H1 (cell line): ENCODE measurements around the gene MPP2.

Source experiments
- CEBPB ChIP-seq: IDR thresholded peaks from 2 replicates; pipeline ENCODE4 v1.6.1; 2012; ENCODE audit warnings: low read depth, low read length
- EZH2 ChIP-seq: fragments of 200-600 bp; sonication (generic); IDR thresholded peaks from 2 replicates; pipeline ENCODE4 v1.7.1; 2012; ENCODE audit warnings: low read depth, mild to moderate bottlenecking, moderate library complexity, low read length, inconsistent platforms; ENCODE audit not compliant: severe bottlenecking
- HDAC2 ChIP-seq, 2 experiments: fragments of 300-600 bp in 1 of 2; sonication (generic) in 1 of 2; IDR thresholded peaks; 2 replicates each; pipeline ENCODE4 v1.6.1; 2011 to 2012; ENCODE audit warnings: low read depth in 2 of 2, low read length in 2 of 2, mild to moderate bottlenecking in 2 of 2, moderate library complexity in 2 of 2, borderline replicate concordance in 1 of 2, inconsistent platforms in 1 of 2
- POLR2A ChIP-seq, 2 experiments: IDR thresholded peaks; 1 replicate in 1 of 2; 2 replicates in 1 of 2; pipeline ENCODE4 v1.6.1; 2011; ENCODE audit warnings: low read depth in 2 of 2, low read length in 2 of 2, mild to moderate bottlenecking in 2 of 2; ENCODE audit errors: control extremely low read depth in 1 of 2
- RAD21 ChIP-seq, 2 experiments: IDR thresholded peaks in 1 of 2; conservative IDR thresholded peaks in 1 of 2; 2 replicates each; pipeline ENCODE4 v1.6.1; 2011; ENCODE audit warnings: low read depth in 2 of 2, low read length in 2 of 2, improper control_type of control experiment in 1 of 2, inconsistent platforms in 1 of 2, mild to moderate bottlenecking in 1 of 2, moderate library complexity in 1 of 2
- SAP30 ChIP-seq: fragments of 300-600 bp; sonication (generic); IDR thresholded peaks from 2 replicates; pipeline ENCODE4 v1.7.1; 2012; ENCODE audit warnings: low read length, moderate library complexity, mild to moderate bottlenecking, inconsistent platforms; ENCODE audit not compliant: insufficient read depth, insufficient replicate concordance
- TF ChIP-seq, protein P1 (sequence below), 3 experiments: IDR thresholded peaks; 1 replicate in 2 of 3; 2 replicates in 1 of 3; pipeline versions ENCODE4 v1.5.1 to v1.6.1; 2011; ENCODE audit warnings: low read length in 3 of 3, mild to moderate bottlenecking in 3 of 3, inconsistent platforms in 2 of 3, low read depth in 1 of 3, moderate library complexity in 1 of 3; ENCODE audit not compliant: insufficient read depth in 1 of 3; ENCODE audit errors: control extremely low read depth in 1 of 3
- TF ChIP-seq, protein P2 (sequence below): IDR thresholded peaks from 2 replicates; pipeline ENCODE4 v1.6.1; 2011; ENCODE audit warnings: low read length, improper control_type of control experiment

GRCh38 chr17:43874293-43874692 lies 33.0 kb downstream of the MPP2 start:
- TF ChIP-seq, protein P1, sequence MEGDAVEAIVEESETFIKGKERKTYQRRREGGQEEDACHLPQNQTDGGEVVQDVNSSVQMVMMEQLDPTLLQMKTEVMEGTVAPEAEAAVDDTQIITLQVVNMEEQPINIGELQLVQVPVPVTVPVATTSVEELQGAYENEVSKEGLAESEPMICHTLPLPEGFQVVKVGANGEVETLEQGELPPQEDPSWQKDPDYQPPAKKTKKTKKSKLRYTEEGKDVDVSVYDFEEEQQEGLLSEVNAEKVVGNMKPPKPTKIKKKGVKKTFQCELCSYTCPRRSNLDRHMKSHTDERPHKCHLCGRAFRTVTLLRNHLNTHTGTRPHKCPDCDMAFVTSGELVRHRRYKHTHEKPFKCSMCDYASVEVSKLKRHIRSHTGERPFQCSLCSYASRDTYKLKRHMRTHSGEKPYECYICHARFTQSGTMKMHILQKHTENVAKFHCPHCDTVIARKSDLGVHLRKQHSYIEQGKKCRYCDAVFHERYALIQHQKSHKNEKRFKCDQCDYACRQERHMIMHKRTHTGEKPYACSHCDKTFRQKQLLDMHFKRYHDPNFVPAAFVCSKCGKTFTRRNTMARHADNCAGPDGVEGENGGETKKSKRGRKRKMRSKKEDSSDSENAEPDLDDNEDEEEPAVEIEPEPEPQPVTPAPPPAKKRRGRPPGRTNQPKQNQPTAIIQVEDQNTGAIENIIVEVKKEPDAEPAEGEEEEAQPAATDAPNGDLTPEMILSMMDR (IDR thresholded peaks at IDR 0.05; ENCODE audit: control extremely low read depth in 1 of 3, insufficient read depth in 1 of 3, low read depth in 1 of 3, low read length in 3 of 3), result no peak
- TF ChIP-seq POLR2A (IDR thresholded peaks at IDR 0.05; ENCODE audit: control extremely low read depth in 1 of 2, low read depth in 2 of 2, low read length in 2 of 2) (no peak), EZH2 (no peak), HDAC2 (IDR thresholded peaks at IDR 0.05; ENCODE audit: borderline replicate concordance in 1 of 2, low read depth in 2 of 2, low read length in 2 of 2) (no peak), CEBPB (no peak), SAP30 (no peak), RAD21 (IDR thresholded peaks at IDR 0.05 in 1 of 2, conservative IDR thresholded peaks at IDR 0.05 in 1 of 2; ENCODE audit: low read depth in 2 of 2, low read length in 2 of 2) (no peak)
- TF ChIP-seq, protein P2, sequence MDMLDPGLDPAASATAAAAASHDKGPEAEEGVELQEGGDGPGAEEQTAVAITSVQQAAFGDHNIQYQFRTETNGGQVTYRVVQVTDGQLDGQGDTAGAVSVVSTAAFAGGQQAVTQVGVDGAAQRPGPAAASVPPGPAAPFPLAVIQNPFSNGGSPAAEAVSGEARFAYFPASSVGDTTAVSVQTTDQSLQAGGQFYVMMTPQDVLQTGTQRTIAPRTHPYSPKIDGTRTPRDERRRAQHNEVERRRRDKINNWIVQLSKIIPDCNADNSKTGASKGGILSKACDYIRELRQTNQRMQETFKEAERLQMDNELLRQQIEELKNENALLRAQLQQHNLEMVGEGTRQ, result no peak
